Right kidney (tissue), 1 donor: ENCODE data around the gene ANO7.

ENCODE experiments used
- DNase-seq: peaks from one replicate; pipeline ENCODE4 v3.0.0-alpha.2; 2016

The ANO7 gene

DNA sequence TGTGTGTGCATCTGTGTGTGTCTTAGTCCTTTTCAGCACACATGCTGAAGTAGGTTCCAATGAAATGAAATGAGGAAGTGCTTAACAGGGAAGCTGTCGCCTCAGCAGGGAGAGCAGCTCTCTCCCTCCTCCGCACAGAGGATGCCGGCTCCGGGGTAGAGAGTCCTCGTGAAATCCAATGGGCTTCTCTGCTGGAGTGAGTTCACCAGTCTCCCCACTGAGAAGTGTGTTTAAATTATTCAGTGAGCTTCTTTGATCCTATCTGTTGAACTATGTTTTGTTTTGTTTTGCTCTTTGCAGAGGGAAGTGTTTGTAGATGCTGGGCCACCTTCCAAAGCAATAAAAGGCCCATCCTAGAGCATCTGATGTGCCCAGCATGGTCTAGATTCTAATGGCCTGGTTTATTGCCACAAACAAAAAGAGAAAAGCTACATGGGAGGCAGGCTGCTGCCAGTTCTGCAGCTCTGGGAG, 31.5 kb upstream of the ANO7 start:
- DNase-seq: no peak

- no peak for DNase-seq
Measured at GRCh38 chr2:241157841-241158545, 30.5 kb upstream of the ANO7 start.

GRCh38 chr2:241158546-241158900, 30.0 kb upstream of the ANO7 start:
- DNase-seq: no peak

DNA sequence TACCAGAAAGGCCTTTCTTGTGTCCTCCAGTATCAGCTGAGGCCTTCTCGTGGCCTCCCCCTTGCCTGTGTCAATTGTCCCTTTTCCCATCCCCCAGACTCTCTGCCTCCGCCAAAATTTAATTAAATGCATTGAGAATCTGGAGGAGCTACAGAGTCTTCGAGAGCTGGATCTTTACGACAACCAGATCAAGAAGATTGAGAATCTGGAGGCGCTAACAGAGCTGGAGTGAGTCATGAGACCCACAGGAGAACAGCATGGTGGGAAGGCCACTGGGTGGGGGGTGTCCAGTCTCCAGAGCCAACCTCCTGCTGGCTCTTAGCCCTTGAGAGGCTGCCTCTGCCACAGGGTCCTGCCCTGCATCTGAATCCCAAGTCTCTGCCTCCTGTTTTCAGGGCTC, 29.4 kb upstream of the ANO7 start:
- no peak for DNase-seq

DNA sequence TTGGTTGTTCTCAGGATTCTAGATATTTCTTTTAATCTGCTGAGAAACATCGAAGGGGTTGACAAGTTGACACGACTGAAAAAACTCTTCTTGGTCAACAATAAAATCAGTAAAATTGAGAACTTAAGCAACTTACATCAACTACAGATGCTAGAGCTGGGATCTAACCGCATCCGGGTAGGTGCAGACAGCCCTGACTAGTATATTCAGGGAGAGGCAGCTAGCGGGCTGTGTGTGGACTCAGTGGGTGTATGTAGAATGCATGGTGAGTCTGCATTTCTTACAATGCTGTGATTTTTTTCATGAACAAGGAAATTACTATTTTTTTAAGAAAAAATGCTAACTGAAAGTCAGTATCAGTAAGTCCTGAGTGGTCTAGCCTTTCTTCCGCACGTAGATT, 28.2 kb upstream of the ANO7 start:
- no peak for DNase-seq

GRCh38 chr2:241161646-241162281, 26.7 kb upstream of the ANO7 start:
- DNase-seq: no peak

DNA sequence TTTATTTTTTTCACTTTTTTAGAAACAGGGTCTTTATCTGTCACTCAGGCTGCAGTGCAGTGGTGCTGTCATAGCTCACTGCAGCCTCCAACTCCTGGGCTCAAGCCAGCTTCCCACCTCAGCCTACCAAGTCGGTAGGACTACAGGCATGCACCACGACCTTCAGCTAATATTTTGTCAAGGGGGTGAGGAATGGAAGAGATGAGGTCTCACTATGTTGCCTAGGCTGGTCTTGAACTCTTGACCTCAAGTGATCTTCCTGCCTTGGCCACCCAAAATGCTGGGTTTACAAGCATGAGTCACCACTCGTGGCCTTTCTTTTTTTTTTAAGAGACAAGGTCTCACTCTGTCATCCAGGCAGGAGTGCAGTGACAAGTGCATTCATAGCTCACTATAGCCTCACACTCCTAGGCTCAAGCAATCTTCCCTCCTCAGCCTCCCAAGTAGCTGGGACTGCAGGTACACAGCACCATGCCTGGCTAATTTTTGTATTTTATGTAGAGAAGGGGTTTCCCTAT, 24.8 kb upstream of the ANO7 start:
- DNase-seq: no peak

DNA sequence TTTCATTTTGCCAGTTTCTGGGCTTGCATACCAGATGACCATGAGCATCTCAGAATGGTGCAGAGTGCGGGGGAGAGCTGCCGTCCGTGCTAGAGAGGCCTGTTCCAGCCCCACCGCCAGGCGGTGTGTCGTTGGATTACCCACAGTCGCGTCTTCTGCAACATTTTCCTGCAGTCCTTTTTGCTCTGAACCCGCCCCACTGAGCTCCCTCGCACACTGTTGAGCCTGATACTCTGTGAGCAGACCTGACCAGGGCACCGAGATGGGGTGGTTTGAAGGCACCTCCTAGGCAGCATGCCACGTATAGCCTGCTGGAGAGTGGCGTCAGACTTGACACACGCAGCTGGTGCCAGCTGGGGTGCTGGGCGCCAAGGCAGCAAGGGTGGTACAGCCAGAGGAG, 20.1 kb upstream of the ANO7 start:
- no peak for DNase-seq

- no peak for DNase-seq
Measured at GRCh38 chr2:241173557-241173956, 14.9 kb upstream of the ANO7 start.

DNA sequence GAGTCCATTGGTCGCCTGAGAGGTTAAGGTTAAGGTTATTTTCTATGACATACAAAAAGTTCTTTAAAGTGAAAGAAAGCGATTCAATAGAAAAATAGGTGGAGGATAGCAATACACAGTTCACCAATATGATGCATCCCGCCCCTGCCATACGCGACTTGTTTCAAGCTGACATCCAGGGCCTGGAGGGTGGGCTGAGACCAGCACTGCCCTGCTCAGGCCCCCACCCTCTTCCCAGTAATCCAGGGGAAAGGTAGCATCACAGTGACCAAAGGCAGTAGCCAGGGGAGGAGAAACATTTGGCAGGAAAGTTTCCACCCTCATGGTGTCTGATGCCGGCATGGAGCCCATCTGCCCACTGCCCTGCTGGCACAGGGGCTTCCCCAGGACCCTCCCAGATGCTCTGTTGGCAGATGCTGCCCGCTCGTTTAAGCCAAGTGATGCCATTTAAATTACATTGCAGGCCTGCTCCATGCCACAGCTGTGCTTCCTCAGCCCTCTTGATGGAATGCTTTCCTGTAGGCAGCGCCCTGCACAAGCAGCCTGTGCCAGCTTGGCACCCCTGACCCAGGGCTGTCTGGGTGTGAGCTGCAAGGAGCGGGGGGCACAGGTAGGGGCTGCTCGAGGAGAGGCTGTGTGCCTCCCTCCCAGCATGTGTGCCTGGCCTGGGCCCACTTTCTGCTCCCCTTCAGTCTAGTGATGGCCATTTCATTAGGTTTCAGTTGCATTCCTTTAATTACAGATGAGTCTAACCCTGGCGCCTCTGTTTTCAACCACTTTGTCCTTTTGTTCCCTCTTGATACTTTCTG, 10.7 kb upstream of the ANO7 start:
- DNase-seq: no peak

GRCh38 chr2:241178961-241179360, 9.5 kb upstream of the ANO7 start:
- no peak for DNase-seq

DNA sequence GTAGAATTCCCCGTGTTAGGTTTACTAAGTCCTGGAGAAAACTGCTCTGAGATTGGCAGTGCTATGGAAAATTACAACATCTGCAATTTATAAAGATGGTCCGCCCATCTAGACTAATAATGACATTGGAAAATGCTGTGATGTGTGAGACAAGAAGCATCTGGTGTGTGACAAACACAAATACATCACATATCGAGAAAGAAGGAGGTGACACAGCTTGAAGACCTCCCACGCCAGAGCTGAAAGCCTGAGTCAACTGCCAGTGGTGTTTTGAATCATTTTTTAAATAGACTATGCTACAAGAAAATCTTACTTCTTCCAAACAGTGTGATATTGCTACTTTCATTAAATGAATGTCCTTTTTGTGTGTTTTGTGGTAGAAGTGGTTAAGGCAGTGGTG, 8.6 kb upstream of the ANO7 start:
- DNase-seq: no peak

DNA sequence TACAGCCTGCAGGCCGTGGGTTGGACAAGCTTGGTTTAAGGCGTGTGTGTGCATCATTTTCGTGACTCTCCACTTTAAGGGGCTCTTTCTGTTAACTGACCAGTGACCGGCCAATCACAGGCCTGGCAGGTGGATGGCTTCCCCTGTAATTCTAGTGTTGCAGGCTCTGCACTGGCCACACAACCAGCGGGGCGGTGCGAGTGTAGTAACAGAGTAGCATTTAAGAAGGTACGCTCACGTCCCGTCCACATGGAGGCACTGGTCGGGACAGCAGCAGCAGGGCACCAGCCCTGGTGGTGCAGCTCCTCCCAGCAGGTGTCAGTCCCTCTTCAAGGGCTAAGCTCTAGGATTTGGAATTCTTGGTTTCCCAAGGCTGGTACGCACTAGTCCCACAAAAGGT, 8.0 kb upstream of the ANO7 start:
- no peak for DNase-seq

- no peak for DNase-seq
Measured at GRCh38 chr2:241182126-241182525, 6.4 kb upstream of the ANO7 start.

- DNase-seq: no peak
Measured at GRCh38 chr2:241182531-241183133, 5.8 kb upstream of the ANO7 start.

GRCh38 chr2:241183221-241183620, 5.3 kb upstream of the ANO7 start:
- no peak for DNase-seq

- no peak for DNase-seq
Measured at GRCh38 chr2:241184901-241185300, 3.6 kb upstream of the ANO7 start.

GRCh38 chr2:241185961-241186360, 2.5 kb upstream of the ANO7 start:
- DNase-seq: no peak

DNA sequence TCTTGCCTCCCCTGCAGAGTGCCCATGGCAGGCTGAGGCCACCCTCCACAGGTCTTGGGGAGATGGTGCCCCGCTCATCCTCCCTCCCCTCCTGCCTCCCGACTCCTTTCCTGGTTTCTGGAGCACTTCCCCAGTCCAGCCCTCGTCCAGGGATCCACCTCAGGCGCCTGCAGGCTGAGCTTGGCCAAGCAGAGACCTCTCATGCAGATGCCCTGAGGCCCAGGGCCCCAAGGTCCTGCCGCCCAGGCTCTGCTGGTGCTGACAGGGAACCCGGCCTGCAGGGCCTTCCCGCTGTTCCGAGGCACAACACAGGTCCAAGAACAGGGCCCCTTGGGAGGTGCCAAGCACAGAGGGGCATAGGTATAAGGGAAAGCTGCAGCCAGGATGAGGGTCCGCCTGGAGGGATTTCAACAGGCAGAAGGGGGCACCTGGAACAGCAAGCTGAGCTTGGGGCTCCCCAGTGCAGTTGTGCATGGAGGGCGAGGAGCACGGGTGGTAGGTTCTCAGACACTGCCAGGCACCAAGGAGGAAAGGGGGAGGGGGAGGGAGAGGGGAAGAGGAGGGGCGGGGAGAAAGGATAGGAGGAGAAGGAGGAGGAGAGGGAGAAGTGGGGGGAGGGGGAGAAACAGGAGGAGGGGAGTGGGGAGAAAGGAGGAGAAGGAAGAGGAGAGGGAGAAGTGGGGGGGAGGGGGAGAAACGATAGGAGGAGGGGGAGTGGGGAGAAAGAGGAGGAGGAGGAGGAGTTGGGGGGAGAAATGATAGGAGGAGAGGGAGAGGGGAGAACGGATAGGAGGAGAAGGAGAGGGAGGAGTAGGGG, 1.2 kb upstream of the ANO7 start:
- DNase-seq: no peak

DNA sequence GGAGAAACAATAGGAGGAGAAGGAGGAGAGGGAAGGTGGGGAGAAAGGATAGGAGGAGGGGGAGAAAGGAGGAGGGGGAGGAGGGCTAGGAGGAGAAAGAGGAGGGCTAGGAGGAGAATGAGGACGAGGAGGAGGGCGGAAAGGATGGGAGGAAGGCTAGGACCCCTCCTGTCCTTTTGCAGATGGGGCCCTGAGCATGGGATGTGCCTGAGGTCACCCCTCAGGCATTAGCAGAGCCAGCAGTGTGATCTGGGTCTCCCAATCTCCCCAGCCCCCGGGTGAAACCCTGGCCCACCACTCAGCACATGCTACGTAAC, 601 bp upstream of the ANO7 start:
- DNase-seq: no peak

- no peak for DNase-seq
Measured at GRCh38 chr2:241189093-241189855, 797 bp downstream of the ANO7 start.

- DNase-seq: no peak
Measured at GRCh38 chr2:241189856-241190201, 1.4 kb downstream of the ANO7 start.
